ENCODE data around the gene TBC1D22A. TPM values are rescaled to one million over a fixed set of nuclear protein-coding genes. Genes with fewer than 3 reads are reported as not detected.

Gene TBC1D22A
- total RNA-seq, 1 donor from 2014 or later = 6.8 TPM

DNA sequence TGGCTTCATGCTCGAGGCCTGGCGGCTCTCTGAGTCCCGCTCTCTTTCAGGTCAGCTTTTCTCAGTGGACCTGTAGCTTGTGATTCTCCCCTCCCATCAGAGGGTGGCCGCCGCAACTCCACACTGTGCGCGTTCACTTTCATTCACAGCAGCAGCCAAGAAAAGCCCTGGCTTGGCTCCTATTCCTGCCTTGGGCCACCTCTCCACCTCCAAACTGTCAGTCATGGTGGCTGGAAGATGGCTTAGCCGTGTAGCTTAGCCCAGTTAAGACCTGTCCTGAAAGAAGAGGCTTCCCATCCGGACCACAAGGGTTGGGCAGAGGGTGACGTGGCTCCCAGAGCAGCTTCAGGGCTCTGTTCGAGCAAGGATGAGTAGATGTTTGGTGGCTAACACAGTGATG is 125.5 kb downstream of the TBC1D22A start:
- Histone ChIP-seq H3K4me3 (ENCODE audit: low read length in 3 of 3) (no peak overlapping the region), H3K9ac (ENCODE audit: low read depth in 1 of 3, low read length in 3 of 3) (no peak overlapping the region), H3K36me3 (ENCODE audit: control insufficient read depth in 3 of 3, insufficient read depth in 3 of 3, low read length in 3 of 3) (peaks cover 0 to 3% (median 2%) of the 10 kb centered on the region in 3 donors), H3K4me1 (ENCODE audit: control insufficient read depth in 3 of 3, insufficient read depth in 3 of 3, low read length in 3 of 3) (no peaks in the 10 kb centered on the region), H3K27ac (ENCODE audit: low read depth, low read length) (no peak overlapping the region), H3K27me3 (ENCODE audit: control insufficient read depth in 3 of 3, insufficient read depth in 3 of 3, low read length in 3 of 3) (no peaks in the 10 kb centered on the region), H3K9me3 (ENCODE audit: control insufficient read depth in 3 of 3, low read length in 3 of 3) (no peaks in the 10 kb centered on the region)

- H3K27me3 ChIP-seq (ENCODE audit: control insufficient read depth in 3 of 3, insufficient read depth in 3 of 3, low read length in 3 of 3) = no peaks in the 10 kb centered on the region
- H3K36me3 ChIP-seq (ENCODE audit: control insufficient read depth in 3 of 3, insufficient read depth in 3 of 3, low read length in 3 of 3) = peaks cover 3 to 7% (median 4%) of the 10 kb centered on the region in 3 donors
- H3K4me1 ChIP-seq (ENCODE audit: control insufficient read depth in 3 of 3, insufficient read depth in 3 of 3, low read length in 3 of 3) = peaks cover 3 to 11% (median 5%) of the 10 kb centered on the region in 3 donors
- H3K27ac ChIP-seq (ENCODE audit: low read depth, low read length) = no peak overlapping the region
- H3K9me3 ChIP-seq (ENCODE audit: control insufficient read depth in 3 of 3, low read length in 3 of 3) = no peaks in the 10 kb centered on the region
- H3K9ac ChIP-seq (ENCODE audit: low read depth in 1 of 3, low read length in 3 of 3) = no peak overlapping the region
- H3K4me3 ChIP-seq (ENCODE audit: low read length in 3 of 3) = no peak overlapping the region
These were observed 128.4 kb downstream of the TBC1D22A start for GRCh38 chr22:46890819-46891218.

DNA sequence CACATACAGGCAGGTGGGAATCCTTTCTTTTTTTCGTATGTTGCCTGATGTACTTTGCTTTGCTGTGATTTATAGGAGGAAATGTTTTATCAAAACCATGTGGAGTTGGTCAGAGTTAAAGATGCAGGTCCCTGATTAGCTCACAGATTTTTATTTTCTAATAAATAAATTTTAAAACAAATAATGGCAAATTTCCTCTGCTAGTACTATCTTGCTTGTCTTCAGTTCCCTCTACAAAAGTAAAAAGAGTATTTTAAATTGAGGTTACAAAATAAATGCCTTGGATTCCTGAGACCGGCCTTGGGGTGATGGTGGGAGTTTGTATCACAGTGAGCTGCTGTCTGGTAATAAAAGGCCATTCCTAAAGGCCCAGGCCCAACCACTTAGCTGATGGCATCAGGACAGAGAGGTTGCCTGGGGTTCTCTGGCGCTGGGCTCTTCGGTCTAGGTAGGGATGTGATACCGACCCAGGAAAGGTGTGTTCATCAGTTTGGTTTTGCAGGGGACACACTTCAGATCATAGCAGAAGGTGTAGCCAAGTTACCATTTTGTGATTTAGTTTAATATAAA is 129.0 kb downstream of the TBC1D22A start:
- no peak overlapping the region for H3K4me3 ChIP-seq (ENCODE audit: low read length in 3 of 3)
- H3K27ac ChIP-seq (ENCODE audit: low read depth, low read length) = no peak overlapping the region
- H3K9ac ChIP-seq (ENCODE audit: low read depth in 1 of 3, low read length in 3 of 3) = no peak overlapping the region
- H3K4me1 ChIP-seq (ENCODE audit: control insufficient read depth in 3 of 3, insufficient read depth in 3 of 3, low read length in 3 of 3) = peaks cover 3 to 11% (median 5%) of the 10 kb centered on the region in 3 donors
- no peaks in the 10 kb centered on the region for H3K9me3 ChIP-seq (ENCODE audit: control insufficient read depth in 3 of 3, low read length in 3 of 3)
- no peaks in the 10 kb centered on the region for H3K27me3 ChIP-seq (ENCODE audit: control insufficient read depth in 3 of 3, insufficient read depth in 3 of 3, low read length in 3 of 3)
- H3K36me3 ChIP-seq (ENCODE audit: control insufficient read depth in 3 of 3, insufficient read depth in 3 of 3, low read length in 3 of 3) = peaks cover 3 to 7% (median 4%) of the 10 kb centered on the region in 3 donors

GRCh38 chr22:46892866-46893265 is 130.4 kb downstream of the TBC1D22A start:
- H3K4me3 ChIP-seq (ENCODE audit: low read length in 3 of 3) = no peak overlapping the region
- H3K4me1 ChIP-seq (ENCODE audit: control insufficient read depth in 3 of 3, insufficient read depth in 3 of 3, low read length in 3 of 3) = peaks cover 3 to 11% (median 5%) of the 10 kb centered on the region in 3 donors
- H3K27ac ChIP-seq (ENCODE audit: low read depth, low read length) = no peak overlapping the region
- H3K36me3 ChIP-seq (ENCODE audit: control insufficient read depth in 3 of 3, insufficient read depth in 3 of 3, low read length in 3 of 3) = peaks cover 3 to 7% (median 4%) of the 10 kb centered on the region in 3 donors
- no peaks in the 10 kb centered on the region for H3K9me3 ChIP-seq (ENCODE audit: control insufficient read depth in 3 of 3, low read length in 3 of 3)
- H3K9ac ChIP-seq (ENCODE audit: low read depth in 1 of 3, low read length in 3 of 3) = no peak overlapping the region
- H3K27me3 ChIP-seq (ENCODE audit: control insufficient read depth in 3 of 3, insufficient read depth in 3 of 3, low read length in 3 of 3) = no peaks in the 10 kb centered on the region

- H3K4me3 ChIP-seq (ENCODE audit: low read length in 3 of 3) = no peak overlapping the region
- H3K4me1 ChIP-seq (ENCODE audit: control insufficient read depth in 3 of 3, insufficient read depth in 3 of 3, low read length in 3 of 3) = peaks cover 3 to 11% (median 5%) of the 10 kb centered on the region in 3 donors
- peaks cover 3 to 7% (median 4%) of the 10 kb centered on the region in 3 donors for H3K36me3 ChIP-seq (ENCODE audit: control insufficient read depth in 3 of 3, insufficient read depth in 3 of 3, low read length in 3 of 3)
- no peaks in the 10 kb centered on the region for H3K27me3 ChIP-seq (ENCODE audit: control insufficient read depth in 3 of 3, insufficient read depth in 3 of 3, low read length in 3 of 3)
- no peaks in the 10 kb centered on the region for H3K9me3 ChIP-seq (ENCODE audit: control insufficient read depth in 3 of 3, low read length in 3 of 3)
- H3K9ac ChIP-seq (ENCODE audit: low read depth in 1 of 3, low read length in 3 of 3) = no peak overlapping the region
- H3K27ac ChIP-seq (ENCODE audit: low read depth, low read length) = no peak overlapping the region
These were observed 131.0 kb downstream of the TBC1D22A start for GRCh38 chr22:46893281-46894020.

DNA sequence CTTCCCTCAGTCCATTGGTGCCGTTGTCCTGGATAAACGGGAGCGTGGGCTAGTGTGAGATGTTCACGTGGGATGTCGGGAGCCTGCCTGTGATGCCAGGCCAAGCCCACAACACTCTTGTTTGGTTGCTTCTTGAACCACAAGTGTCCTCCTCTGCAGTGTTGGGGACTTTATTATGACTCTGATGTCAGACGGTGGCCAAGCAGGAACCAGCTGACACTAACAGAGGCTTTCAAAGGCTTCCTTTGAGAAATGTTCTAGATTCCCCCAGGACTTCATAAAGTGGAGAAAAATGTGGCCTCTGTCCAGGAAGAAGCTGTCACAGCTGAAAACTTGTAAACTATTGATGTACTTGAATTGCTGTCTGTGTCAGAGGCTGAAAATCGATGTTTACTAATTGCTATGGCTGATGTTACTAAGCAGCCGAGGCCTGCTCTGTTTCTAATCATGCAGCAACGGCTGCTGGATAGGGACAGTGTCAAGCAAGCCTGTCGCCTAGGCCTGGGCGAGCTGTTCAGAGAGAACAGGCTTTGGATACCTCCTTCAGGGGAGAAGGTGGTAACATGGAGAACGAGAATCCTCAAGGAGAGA is 131.7 kb downstream of the TBC1D22A start:
- H3K36me3 ChIP-seq (ENCODE audit: control insufficient read depth in 3 of 3, insufficient read depth in 3 of 3, low read length in 3 of 3) = peaks cover 3 to 7% (median 4%) of the 10 kb centered on the region in 3 donors
- H3K27ac ChIP-seq (ENCODE audit: low read depth, low read length) = no peak overlapping the region
- no peaks in the 10 kb centered on the region for H3K9me3 ChIP-seq (ENCODE audit: control insufficient read depth in 3 of 3, low read length in 3 of 3)
- H3K9ac ChIP-seq (ENCODE audit: low read depth in 1 of 3, low read length in 3 of 3) = no peak overlapping the region
- H3K4me1 ChIP-seq (ENCODE audit: control insufficient read depth in 3 of 3, insufficient read depth in 3 of 3, low read length in 3 of 3) = peaks cover 3 to 11% (median 5%) of the 10 kb centered on the region in 3 donors
- no peak overlapping the region for H3K4me3 ChIP-seq (ENCODE audit: low read length in 3 of 3)
- no peaks in the 10 kb centered on the region for H3K27me3 ChIP-seq (ENCODE audit: control insufficient read depth in 3 of 3, insufficient read depth in 3 of 3, low read length in 3 of 3)

- no peak overlapping the region for H3K27ac ChIP-seq (ENCODE audit: low read depth, low read length)
These were observed 132.6 kb downstream of the TBC1D22A start for GRCh38 chr22:46894851-46895640.

GRCh38 chr22:46895753-46896152 is 133.3 kb downstream of the TBC1D22A start:
- Histone ChIP-seq H3K36me3 (ENCODE audit: control insufficient read depth in 3 of 3, insufficient read depth in 3 of 3, low read length in 3 of 3) (peaks cover 3 to 7% (median 4%) of the 10 kb centered on the region in 3 donors), H3K27ac (ENCODE audit: low read depth, low read length) (no peak overlapping the region)

More at GRCh38 chr22:46894851-46895640, 132.6 kb downstream of the TBC1D22A start:
- Histone ChIP-seq H3K27me3 (ENCODE audit: control insufficient read depth in 3 of 3, insufficient read depth in 3 of 3, low read length in 3 of 3) (no peaks in the 10 kb centered on the region), H3K9me3 (ENCODE audit: control insufficient read depth in 3 of 3, low read length in 3 of 3) (no peaks in the 10 kb centered on the region), H3K4me3 (ENCODE audit: low read length in 3 of 3) (no peak overlapping the region), H3K9ac (ENCODE audit: low read depth in 1 of 3, low read length in 3 of 3) (no peak overlapping the region), H3K36me3 (ENCODE audit: control insufficient read depth in 3 of 3, insufficient read depth in 3 of 3, low read length in 3 of 3) (peaks cover 3 to 7% (median 4%) of the 10 kb centered on the region in 3 donors), H3K4me1 (ENCODE audit: control insufficient read depth in 3 of 3, insufficient read depth in 3 of 3, low read length in 3 of 3) (peaks cover 3 to 11% (median 5%) of the 10 kb centered on the region in 3 donors)

DNA sequence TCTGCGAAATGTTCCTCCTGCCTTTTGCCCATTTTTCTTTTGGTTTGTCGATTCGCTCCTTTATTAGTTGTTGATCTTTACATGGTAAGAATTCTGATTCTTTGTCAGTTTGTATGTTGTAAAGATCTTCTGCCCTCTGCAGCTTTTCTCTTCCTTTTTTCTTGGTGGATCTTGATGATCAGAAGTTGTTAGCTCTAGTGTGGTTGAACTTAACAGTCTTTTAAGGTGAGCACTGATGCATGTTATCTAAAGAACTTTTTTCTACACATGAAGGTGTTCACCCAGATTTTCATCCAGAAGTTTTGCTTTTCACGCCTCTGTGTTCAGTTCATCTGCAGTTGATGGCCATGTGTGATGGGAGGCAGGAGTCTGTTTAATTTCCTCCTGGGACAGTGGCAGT is 133.7 kb downstream of the TBC1D22A start:
- H3K4me3 ChIP-seq (ENCODE audit: low read length in 3 of 3) = no peak overlapping the region
- peaks cover 3 to 13% (median 5%) of the 10 kb centered on the region in 3 donors for H3K4me1 ChIP-seq (ENCODE audit: control insufficient read depth in 3 of 3, insufficient read depth in 3 of 3, low read length in 3 of 3)
- no peaks in the 10 kb centered on the region for H3K9me3 ChIP-seq (ENCODE audit: control insufficient read depth in 3 of 3, low read length in 3 of 3)
- H3K27ac ChIP-seq (ENCODE audit: low read depth, low read length) = no peak overlapping the region
- H3K36me3 ChIP-seq (ENCODE audit: control insufficient read depth in 3 of 3, insufficient read depth in 3 of 3, low read length in 3 of 3) = peaks cover 3 to 7% (median 4%) of the 10 kb centered on the region in 3 donors
- no peak overlapping the region for H3K9ac ChIP-seq (ENCODE audit: low read depth in 1 of 3, low read length in 3 of 3)
- no peaks in the 10 kb centered on the region for H3K27me3 ChIP-seq (ENCODE audit: control insufficient read depth in 3 of 3, insufficient read depth in 3 of 3, low read length in 3 of 3)

More at GRCh38 chr22:46895753-46896152, 133.3 kb downstream of the TBC1D22A start:
- Histone ChIP-seq H3K9ac (ENCODE audit: low read depth in 1 of 3, low read length in 3 of 3) (no peak overlapping the region), H3K9me3 (ENCODE audit: control insufficient read depth in 3 of 3, low read length in 3 of 3) (no peaks in the 10 kb centered on the region), H3K4me1 (ENCODE audit: control insufficient read depth in 3 of 3, insufficient read depth in 3 of 3, low read length in 3 of 3) (peaks cover 3 to 11% (median 5%) of the 10 kb centered on the region in 3 donors), H3K27me3 (ENCODE audit: control insufficient read depth in 3 of 3, insufficient read depth in 3 of 3, low read length in 3 of 3) (no peaks in the 10 kb centered on the region), H3K4me3 (ENCODE audit: low read length in 3 of 3) (no peak overlapping the region)
